PC-3 (cell line): Measurements from ENCODE around the gene KCNQ5. TPM values are rescaled to one million over a fixed set of nuclear protein-coding genes. Genes with fewer than 3 reads are reported as not detected.

Experiments used
- ATAC-seq: fragments of 200-7000 bp; cut with Tn5 transposase; 2 replicates; pipeline ENCODE4 v1.9.1; 2020; ENCODE audit warnings: mild to moderate bottlenecking, moderate library complexity
- BruUV-seq: library from RNA; stranded (reverse); fragments of 400-500 nt; replicated peaks from 2 replicates; lab custom pipeline; 2021; lab: Mats Ljungman, UMichigan
- CTCF ChIA-PET: fragments of 300-600 bp; sonication (Branson Sonifier 250); formaldehyde crosslinking; loops from one replicate; lab custom pipeline; 2022; ENCODE audit warnings: antibody characterized with exemption; lab: Charles Lee
- POLR2A ChIA-PET: fragments of 300-600 bp; sonication (Branson Sonifier 250); formaldehyde crosslinking; loops from one replicate; lab custom pipeline; 2022; ENCODE audit warnings: antibody characterized with exemption; ENCODE audit not compliant: unreplicated experiment; lab: Charles Lee
- DNase-seq: peaks from one replicate; pipeline ENCODE4 v3.0.0-alpha.2; 2015
- H2AFZ ChIP-seq: fragments of 300-600 bp; sonication (generic); 2 replicates; pipeline ENCODE4 v1.6.0; 2016; ENCODE audit warnings: antibody characterized with exemption, low read length
- H3F3A ChIP-seq: fragments of 300-600 bp; sonication (generic); one replicate; pipeline ENCODE4 v1.6.0; 2017; ENCODE audit warnings: antibody characterized with exemption, low read length, control low read depth, mild to moderate bottlenecking; ENCODE audit not compliant: unreplicated experiment
- H3K27ac ChIP-seq: fragments of 300-600 bp; sonication (generic); 2 replicates; pipeline ENCODE4 v1.5.1; 2016; ENCODE audit warnings: mild to moderate bottlenecking, low read length
- H3K27me3 ChIP-seq: fragments of 300-600 bp; sonication (generic); 2 replicates; pipeline ENCODE4 v1.6.1; 2016; ENCODE audit warnings: low read length, mixed read lengths
- H3K36me3 ChIP-seq: fragments of 300-600 bp; sonication (generic); 2 replicates; pipeline ENCODE4 v1.6.1; 2016; ENCODE audit warnings: low read depth, mixed run types, low read length, mixed read lengths
- H3K4me1 ChIP-seq: fragments of 300-600 bp; sonication (generic); 2 replicates; pipeline ENCODE4 v1.5.1; 2016; ENCODE audit warnings: low read length; ENCODE audit not compliant: insufficient read depth
- H3K4me2 ChIP-seq: fragments of 300-600 bp; sonication (generic); 2 replicates; pipeline ENCODE4 v1.6.0; 2016; ENCODE audit warnings: low read length
- H3K4me3 ChIP-seq: fragments of 300-600 bp; sonication (generic); 2 replicates; pipeline ENCODE4 v1.5.1; 2016; ENCODE audit warnings: mild to moderate bottlenecking, low read length, mixed read lengths
- H3K79me2 ChIP-seq: fragments of 300-600 bp; sonication (generic); 2 replicates; pipeline ENCODE4 v1.6.1; 2017; ENCODE audit warnings: low read length, mixed read lengths
- H3K9ac ChIP-seq: fragments of 300-600 bp; sonication (generic); 2 replicates; pipeline ENCODE4 v1.6.0; 2016; ENCODE audit warnings: mild to moderate bottlenecking, low read length
- H3K9me2 ChIP-seq: fragments of 300-600 bp; sonication (generic); replicated peaks from 2 replicates; pipeline ENCODE4 v1.6.1; 2016; ENCODE audit warnings: mixed run types, low read length, mixed read lengths
- H3K9me3 ChIP-seq: fragments of 300-600 bp; sonication (generic); 2 replicates; pipeline ENCODE4 v1.6.1; 2016; ENCODE audit warnings: low read length, mixed read lengths
- H4K20me1 ChIP-seq: fragments of 300-600 bp; sonication (generic); 2 replicates; pipeline ENCODE4 v1.6.1; 2016; ENCODE audit warnings: low read length, mixed read lengths
- EZH2 ChIP-seq: fragments of 300-600 bp; sonication (generic); IDR thresholded peaks from one replicate; pipeline ENCODE4 v1.6.1; 2017; ENCODE audit warnings: antibody characterized with exemption, mild to moderate bottlenecking, low read length; ENCODE audit not compliant: unreplicated experiment
- EZH2phosphoT487 ChIP-seq: fragments of 300-600 bp; sonication (generic); IDR thresholded peaks from 2 replicates; pipeline ENCODE4 v1.6.1; 2018; ENCODE audit warnings: mild to moderate bottlenecking, antibody characterized with exemption, low read length, borderline replicate concordance
- intact Hi-C: fragments of 100-400 bp; cut with micrococcal nuclease; formaldehyde crosslinking; loops from 2 replicates; pipeline ENCODE4 v1.9.0; 2023
- total RNA-seq: library from RNA; depleted of rRNA; stranded (reverse); fragments of >200 nt; gene quantifications from 2 replicates; pipeline ENCODE4 v1.2.3, GENCODE V29; 2014
- TF ChIP-seq, protein P1 (sequence below): fragments of 300-600 bp; sonication (generic); conservative IDR thresholded peaks from 2 replicates; pipeline ENCODE4 v1.5.1; 2017; ENCODE audit warnings: antibody characterized with exemption, low read depth, mild to moderate bottlenecking, low read length

The KCNQ5 gene
- total RNA-seq, 1 experiment from 2014 or later, result not detected

DNA sequence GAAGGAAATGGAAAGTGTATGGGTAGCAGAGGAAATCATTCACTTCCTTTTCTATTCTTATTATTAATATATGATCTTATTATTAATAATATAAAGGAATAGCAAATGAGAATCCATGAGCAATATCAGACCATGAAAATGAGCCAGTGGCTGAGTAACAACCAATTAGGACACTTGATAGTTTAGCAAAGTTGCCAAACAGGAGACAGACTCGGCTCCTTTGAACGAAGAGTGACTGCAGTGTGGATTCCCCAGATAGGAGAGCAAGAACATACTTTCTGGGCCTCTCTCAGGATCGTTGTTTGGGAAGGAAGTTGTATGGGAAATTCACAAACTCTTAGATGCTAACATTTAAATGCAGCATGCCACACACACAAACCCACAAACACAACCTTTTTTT is 381.4 kb downstream of the KCNQ5 start:
- H3K36me3 ChIP-seq, result no peaks in the 10 kb centered on the region
- no peak overlapping the region for H3K4me2 ChIP-seq
- no peaks in the 10 kb centered on the region for H3K4me1 ChIP-seq
- no peak overlapping the region for H2AFZ ChIP-seq
- DNase-seq (no peak), ATAC-seq (no peak)
- no peaks in the 10 kb centered on the region for H3K27me3 ChIP-seq
- H3K27ac ChIP-seq, result no peak overlapping the region
- intact Hi-C loops, result no loop called here
- H3K9me2 ChIP-seq, result no peaks in the 10 kb centered on the region
- no peaks in the 10 kb centered on the region for H3K79me2 ChIP-seq
- no peak for TF ChIP-seq EZH2phosphoT487
- TF ChIP-seq, protein P1, sequence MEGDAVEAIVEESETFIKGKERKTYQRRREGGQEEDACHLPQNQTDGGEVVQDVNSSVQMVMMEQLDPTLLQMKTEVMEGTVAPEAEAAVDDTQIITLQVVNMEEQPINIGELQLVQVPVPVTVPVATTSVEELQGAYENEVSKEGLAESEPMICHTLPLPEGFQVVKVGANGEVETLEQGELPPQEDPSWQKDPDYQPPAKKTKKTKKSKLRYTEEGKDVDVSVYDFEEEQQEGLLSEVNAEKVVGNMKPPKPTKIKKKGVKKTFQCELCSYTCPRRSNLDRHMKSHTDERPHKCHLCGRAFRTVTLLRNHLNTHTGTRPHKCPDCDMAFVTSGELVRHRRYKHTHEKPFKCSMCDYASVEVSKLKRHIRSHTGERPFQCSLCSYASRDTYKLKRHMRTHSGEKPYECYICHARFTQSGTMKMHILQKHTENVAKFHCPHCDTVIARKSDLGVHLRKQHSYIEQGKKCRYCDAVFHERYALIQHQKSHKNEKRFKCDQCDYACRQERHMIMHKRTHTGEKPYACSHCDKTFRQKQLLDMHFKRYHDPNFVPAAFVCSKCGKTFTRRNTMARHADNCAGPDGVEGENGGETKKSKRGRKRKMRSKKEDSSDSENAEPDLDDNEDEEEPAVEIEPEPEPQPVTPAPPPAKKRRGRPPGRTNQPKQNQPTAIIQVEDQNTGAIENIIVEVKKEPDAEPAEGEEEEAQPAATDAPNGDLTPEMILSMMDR, result no peak
- TF ChIP-seq EZH2, result no peak
- ChIA-PET POLR2A (no interaction called here), CTCF (no interaction called here)
- no peaks in the 10 kb centered on the region for H3F3A ChIP-seq
- H3K9me3 ChIP-seq, result no peaks in the 10 kb centered on the region
- H3K9ac ChIP-seq, result no peak overlapping the region
- BruUV-seq, result no TSS peak
- no peaks in the 10 kb centered on the region for H4K20me1 ChIP-seq
- H3K4me3 ChIP-seq, result no peak overlapping the region

DNA sequence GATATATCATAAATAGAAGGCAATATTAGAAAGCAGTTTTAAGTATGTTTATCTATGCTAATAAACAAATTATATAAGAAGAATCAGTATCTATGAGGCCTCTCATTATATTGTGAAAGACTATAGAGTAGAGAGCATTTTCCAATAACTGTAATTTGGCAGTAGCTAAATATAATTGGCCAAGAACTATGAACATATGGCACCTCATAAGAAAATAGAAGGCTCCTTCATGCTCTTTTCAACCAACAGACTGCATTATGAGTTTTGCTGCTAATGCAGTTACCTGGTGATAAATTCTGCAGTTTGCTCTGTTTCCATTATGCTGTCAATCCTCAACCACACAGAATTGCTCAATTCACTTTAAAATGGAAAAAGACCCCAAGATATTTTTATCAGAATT is 382.4 kb downstream of the KCNQ5 start:
- Histone ChIP-seq H3K79me2 (no peaks in the 10 kb centered on the region), H3K4me1 (no peaks in the 10 kb centered on the region), H3K9me2 (no peaks in the 10 kb centered on the region), H3K36me3 (no peaks in the 10 kb centered on the region), H3K9ac (no peak overlapping the region), H3K27ac (no peak overlapping the region), H3K4me3 (no peak overlapping the region), H3K9me3 (no peaks in the 10 kb centered on the region), H3K27me3 (no peaks in the 10 kb centered on the region), H4K20me1 (no peaks in the 10 kb centered on the region), H3K4me2 (no peak overlapping the region), H3F3A (no peaks in the 10 kb centered on the region), H2AFZ (no peak overlapping the region)
- intact Hi-C loops, result no loop called here
- no TSS peak for BruUV-seq
- TF ChIP-seq, protein P1, result no peak
- no peak for TF ChIP-seq EZH2phosphoT487
- TF ChIP-seq EZH2, result no peak
- ChIA-PET CTCF (no interaction called here), POLR2A (no interaction called here)
- DNase-seq, result no peak
- no peak for ATAC-seq

DNA sequence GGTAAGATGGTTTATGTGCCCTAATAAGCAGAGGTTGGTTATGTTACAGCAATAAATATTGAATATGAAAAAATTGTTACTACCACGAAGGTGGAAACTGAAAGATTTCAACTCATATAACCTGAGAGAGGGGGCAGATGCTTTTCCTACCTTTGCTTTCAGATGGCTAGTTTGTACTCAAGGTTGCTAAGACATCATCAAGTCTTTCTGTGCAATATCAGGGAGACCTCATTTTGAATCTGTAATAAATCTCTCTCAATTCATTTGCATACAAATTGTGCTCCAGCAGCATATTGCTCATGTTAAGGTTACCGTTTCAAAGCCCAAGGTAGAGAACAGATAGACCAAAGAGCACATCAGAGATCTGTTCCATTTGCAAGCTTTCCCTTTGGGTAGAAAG is 383.0 kb downstream of the KCNQ5 start:
- TF ChIP-seq, protein P1, result no peak
- TF ChIP-seq EZH2phosphoT487, result no peak
- no peak for TF ChIP-seq EZH2
- no peaks in the 10 kb centered on the region for H3K4me1 ChIP-seq
- no peak overlapping the region for H3K4me2 ChIP-seq
- BruUV-seq, result no TSS peak
- no peaks in the 10 kb centered on the region for H3K79me2 ChIP-seq
- no peak overlapping the region for H3K9ac ChIP-seq
- H3K36me3 ChIP-seq, result no peaks in the 10 kb centered on the region
- H3K9me2 ChIP-seq, result no peaks in the 10 kb centered on the region
- POLR2A ChIA-PET, result no interaction called here
- H3K27ac ChIP-seq, result no peak overlapping the region
- CTCF ChIA-PET, result no interaction called here
- H2AFZ ChIP-seq, result no peak overlapping the region
- H3K27me3 ChIP-seq, result no peaks in the 10 kb centered on the region
- no peaks in the 10 kb centered on the region for H3K9me3 ChIP-seq
- no peaks in the 10 kb centered on the region for H3F3A ChIP-seq
- ATAC-seq, result no peak
- H4K20me1 ChIP-seq, result no peaks in the 10 kb centered on the region
- no peak for DNase-seq
- intact Hi-C loops, result no loop called here
- H3K4me3 ChIP-seq, result no peak overlapping the region
